MCF 10A (cell line): Measurements from ENCODE around the gene FCHSD2. TPM values are rescaled to one million over a fixed set of nuclear protein-coding genes. Genes with fewer than 3 reads are reported as not detected.

Source experiments
- BruUV-seq: library from RNA; stranded (reverse); fragments of 400-500 nt; replicated peaks from 2 replicates; lab custom pipeline; 2021; lab: Mats Ljungman, UMichigan
- CTCF ChIA-PET: fragments of 300-600 bp; sonication (Branson Sonifier 250); formaldehyde crosslinking; extraction: SDS; loops from one replicate; lab custom pipeline; 2021; ENCODE audit warnings: antibody characterized with exemption, inconsistent platforms; lab: Yijun Ruan, JAX
- POLR2A ChIA-PET: fragments of 300-600, 350-650 bp; sonication (Branson Sonifier 250); formaldehyde crosslinking; extraction: SDS; loops from one replicate; lab custom pipeline; 2020; ENCODE audit warnings: antibody characterized with exemption, inconsistent platforms; lab: Yijun Ruan, JAX
- DNase-seq: peaks from one replicate; pipeline ENCODE4 v3.0.0-alpha.2; 2018; ENCODE audit not compliant: unreplicated experiment
- H3K27ac Mint-ChIP-seq: one replicate; pipeline ENCODE4 v1.8.0; 2022; ENCODE audit warnings: mild to moderate bottlenecking, low read depth, mixed read lengths; ENCODE audit not compliant: unreplicated experiment
- H3K27me3 Mint-ChIP-seq: one replicate; pipeline ENCODE4 v1.8.0; 2022; ENCODE audit warnings: mixed read lengths; ENCODE audit not compliant: insufficient read depth, unreplicated experiment
- H3K36me3 Mint-ChIP-seq: one replicate; pipeline ENCODE4 v1.8.0; 2022; ENCODE audit warnings: mild to moderate bottlenecking, moderate library complexity, mixed read lengths; ENCODE audit not compliant: insufficient read depth, unreplicated experiment
- H3K4me1 Mint-ChIP-seq: one replicate; pipeline ENCODE4 v1.8.0; 2022; ENCODE audit warnings: mixed read lengths; ENCODE audit not compliant: insufficient read depth, unreplicated experiment
- H3K4me3 Mint-ChIP-seq: one replicate; pipeline ENCODE4 v1.8.0; 2022; ENCODE audit warnings: mild to moderate bottlenecking, moderate library complexity, mixed read lengths; ENCODE audit not compliant: unreplicated experiment
- H3K9me3 Mint-ChIP-seq: one replicate; pipeline ENCODE4 v1.8.0; 2022; ENCODE audit warnings: mixed read lengths; ENCODE audit not compliant: unreplicated experiment
- CTCF ChIP-seq: fragments of 200-600 bp; IDR thresholded peaks from one replicate; pipeline ENCODE4 v1.8.0; 2022; ENCODE audit warnings: antibody characterized with exemption, mild to moderate bottlenecking; ENCODE audit not compliant: unreplicated experiment
- intact Hi-C: fragments of 100-400 bp; cut with micrococcal nuclease; formaldehyde crosslinking; loops from 2 replicates; pipeline ENCODE4 v1.14.1; 2022
- total RNA-seq: library from RNA; stranded (reverse); gene quantifications from 2 replicates; pipeline ENCODE4 v1.2.3, GENCODE V29; 2022

The FCHSD2 gene
- total RNA-seq, 1 experiment from 2014 or later: 12.8 TPM

GRCh38 chr11:72833811-72834493 is 308.2 kb downstream of the FCHSD2 start:
- no peak for TF ChIP-seq CTCF
- no peak overlapping the region for H3K27ac Mint-ChIP-seq
- peaks cover 12% of the 10 kb centered on the region for H3K36me3 Mint-ChIP-seq
- ChIA-PET CTCF (interaction anchor here (8.7 kb wide), 1 partner anchor 345 kb away, joined by 153 read pairs; no protein-coding TSS in a partner anchor), POLR2A (interaction anchor here (0.6 to 4.5 kb wide), 4 partner anchors 11 to 344 kb away, joined by 3 to 15 read pairs (median 4); no protein-coding TSS in a partner anchor)
- no peak overlapping the region for H3K4me3 Mint-ChIP-seq
- H3K4me1 Mint-ChIP-seq: peaks cover 16% of the 10 kb centered on the region
- no peaks in the 10 kb centered on the region for H3K27me3 Mint-ChIP-seq
- intact Hi-C loops: loop anchor here (5.0 kb wide), 1 partner anchor 107 kb away; no protein-coding TSS in a partner anchor
- BruUV-seq: no TSS peak
- DNase-seq: no peak
- H3K9me3 Mint-ChIP-seq: no peaks in the 10 kb centered on the region

- intact Hi-C loops: loop anchor here (5.0 kb wide), 1 partner anchor 106 kb away; no protein-coding TSS in a partner anchor
- no peak overlapping the region for H3K4me3 Mint-ChIP-seq
- no peak for DNase-seq
- H3K27ac Mint-ChIP-seq: no peak overlapping the region
- no peaks in the 10 kb centered on the region for H3K9me3 Mint-ChIP-seq
- TF ChIP-seq CTCF: no peak
- H3K27me3 Mint-ChIP-seq: no peaks in the 10 kb centered on the region
- no TSS peak for BruUV-seq
- POLR2A ChIA-PET: interaction anchor here (4.5 kb wide), 1 partner anchor 345 kb away, joined by 15 read pairs; no protein-coding TSS in a partner anchor
- peaks cover 12% of the 10 kb centered on the region for H3K36me3 Mint-ChIP-seq
- CTCF ChIA-PET: interaction anchor here (2.4 to 8.7 kb wide), 3 partner anchors 13 to 345 kb away, joined by 14 to 153 read pairs (median 24); no protein-coding TSS in a partner anchor
- H3K4me1 Mint-ChIP-seq: peaks cover 9% of the 10 kb centered on the region
Observed at GRCh38 chr11:72833083-72833733, 308.9 kb downstream of the FCHSD2 start.

GRCh38 chr11:72832301-72833082 is 309.6 kb downstream of the FCHSD2 start:
- ChIA-PET CTCF (interaction anchor here (0.6 to 8.7 kb wide), 38 partner anchors 8 to 892 kb away, joined by 3 to 153 read pairs (median 4); partner anchors contain the start of gene FCHSD2), POLR2A (interaction anchor here (0.6 to 4.5 kb wide), 5 partner anchors 8 to 345 kb away, joined by 3 to 15 read pairs (median 5); partner anchors contain the start of gene ATG16L2)
- H3K27me3 Mint-ChIP-seq: no peaks in the 10 kb centered on the region
- DNase-seq: no peak
- intact Hi-C loops: loop anchor here (5.0 kb wide), 1 partner anchor 105 kb away; no protein-coding TSS in a partner anchor
- no peaks in the 10 kb centered on the region for H3K9me3 Mint-ChIP-seq
- no peak for TF ChIP-seq CTCF
- no TSS peak for BruUV-seq
- H3K4me3 Mint-ChIP-seq: no peak overlapping the region
- peaks cover 9% of the 10 kb centered on the region for H3K4me1 Mint-ChIP-seq
- H3K36me3 Mint-ChIP-seq: peaks cover 12% of the 10 kb centered on the region
- no peak overlapping the region for H3K27ac Mint-ChIP-seq
